Anterior cingulate cortex (tissue), 58 donors: Measurements from ENCODE around the gene EIF4H.
A peak's percentile ranks its signal among the peaks of the same experiment; 100 is the strongest.
"Not testable (repeated sequence)": the region's sequence is repeated elsewhere in the genome, so short reads cannot be mapped to it uniquely, and the experiment has no call there.

Experiments
- DNase-seq, 58 donors: peaks; one replicate each; lab custom pipeline; 2025; lab: John Stamatoyannopoulos, UW

EIF4H gene

GRCh38 chr7:74195968-74196654, 22.0 kb downstream of the EIF4H start:
- DNase-seq = peak in 47 of 58 donors; percentile 0 to 72 (median 41)

DNA sequence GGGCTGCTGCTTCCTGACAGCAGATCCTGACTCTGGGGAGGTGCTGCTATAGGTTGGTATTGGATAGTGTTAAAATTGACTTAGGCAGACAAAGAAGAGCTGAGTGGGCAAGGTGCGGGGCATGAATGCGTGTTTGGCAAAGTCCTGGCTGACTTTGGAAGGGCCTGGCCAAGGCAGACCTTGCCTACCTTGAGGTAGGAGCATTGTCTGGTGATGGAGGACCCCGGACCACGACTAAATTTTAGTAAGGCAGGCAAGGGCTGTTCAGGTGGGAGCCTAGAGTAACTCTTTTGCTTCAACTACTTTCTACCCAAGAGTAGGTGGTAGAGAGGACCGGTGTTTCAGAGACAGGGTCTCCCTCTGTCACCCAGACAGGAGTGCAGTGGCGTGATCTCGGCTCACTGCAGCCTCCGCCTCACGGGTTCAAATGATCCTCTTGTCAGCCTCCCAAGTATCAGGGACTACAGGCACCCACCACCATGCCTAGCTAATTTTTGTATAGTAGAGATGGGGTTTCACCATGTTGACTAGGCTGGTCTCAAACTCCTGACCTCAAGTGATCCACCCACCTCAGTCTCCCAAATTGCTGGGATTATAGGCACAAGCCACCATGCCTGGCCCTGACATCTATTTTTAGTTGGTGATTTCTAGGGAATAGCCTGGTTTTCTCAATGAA, 23.4 kb downstream of the EIF4H start:
- DNase-seq = no peak

GRCh38 chr7:74199551-74200355, 25.6 kb downstream of the EIF4H start:
- no peak for DNase-seq

- DNase-seq = peak in 4 of 58 donors; percentile 7 to 22 (median 13)
Observed at GRCh38 chr7:74202841-74203556, 28.8 kb downstream of the EIF4H start.

GRCh38 chr7:74203956-74204618, 29.9 kb downstream of the EIF4H start:
- DNase-seq = no peak

DNA sequence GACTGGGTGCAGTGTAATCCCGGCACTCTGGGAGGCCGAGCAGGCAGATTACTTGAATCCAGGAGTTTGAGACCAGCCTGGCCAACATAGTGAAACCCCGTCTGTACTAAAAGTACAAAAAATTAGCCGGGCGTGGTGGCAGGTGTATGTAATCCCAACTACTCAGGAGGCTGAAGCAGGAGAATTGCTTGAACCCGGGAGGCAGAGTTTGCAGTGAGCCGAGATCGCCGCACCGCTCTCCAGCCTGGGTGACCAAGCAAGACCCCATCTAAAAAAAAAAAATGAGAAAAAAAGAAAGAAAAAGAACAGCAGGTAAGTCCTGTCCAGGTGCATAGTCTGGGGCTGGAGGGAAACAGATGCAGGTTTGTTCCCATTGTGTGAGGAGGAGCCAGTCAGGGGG, 31.9 kb downstream of the EIF4H start:
- DNase-seq = not testable (repeated sequence)

GRCh38 chr7:74206589-74207120, 32.5 kb downstream of the EIF4H start:
- peak in 57 of 58 donors; percentile 18 to 92 (median 69) for DNase-seq

- no peak for DNase-seq
Observed at GRCh38 chr7:74207586-74207985, 33.4 kb downstream of the EIF4H start.

GRCh38 chr7:74208241-74208640, 34.1 kb downstream of the EIF4H start:
- not testable (repeated sequence) for DNase-seq

GRCh38 chr7:74212661-74213060, 38.5 kb downstream of the EIF4H start:
- DNase-seq = no peak

- no peak for DNase-seq
Observed at GRCh38 chr7:74214816-74215630, 40.9 kb downstream of the EIF4H start.

GRCh38 chr7:74215921-74216320, 41.8 kb downstream of the EIF4H start:
- no peak for DNase-seq

DNA sequence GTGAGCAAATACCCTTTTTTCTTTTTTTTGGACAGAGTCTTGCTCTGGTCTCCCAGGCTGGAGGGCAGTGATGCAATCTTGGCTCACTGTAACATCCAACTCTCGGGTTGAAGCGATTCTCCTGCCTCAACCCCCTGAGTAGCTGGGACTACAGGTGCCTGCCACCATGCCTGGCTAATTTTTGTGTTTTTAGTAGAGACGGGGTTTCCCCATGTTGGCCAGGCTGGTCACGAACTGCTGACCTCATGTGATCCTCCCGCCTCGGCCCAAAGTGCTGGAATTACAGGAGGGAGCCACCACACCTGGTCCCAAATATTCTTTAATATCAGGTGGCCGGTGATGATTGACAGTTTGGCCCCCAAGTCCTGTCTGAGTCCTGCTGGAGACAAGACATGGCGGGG, 42.2 kb downstream of the EIF4H start:
- no peak for DNase-seq

GRCh38 chr7:74217455-74218342, 43.5 kb downstream of the EIF4H start:
- DNase-seq = peak in 14 of 58 donors; percentile 8 to 43 (median 29)

DNA sequence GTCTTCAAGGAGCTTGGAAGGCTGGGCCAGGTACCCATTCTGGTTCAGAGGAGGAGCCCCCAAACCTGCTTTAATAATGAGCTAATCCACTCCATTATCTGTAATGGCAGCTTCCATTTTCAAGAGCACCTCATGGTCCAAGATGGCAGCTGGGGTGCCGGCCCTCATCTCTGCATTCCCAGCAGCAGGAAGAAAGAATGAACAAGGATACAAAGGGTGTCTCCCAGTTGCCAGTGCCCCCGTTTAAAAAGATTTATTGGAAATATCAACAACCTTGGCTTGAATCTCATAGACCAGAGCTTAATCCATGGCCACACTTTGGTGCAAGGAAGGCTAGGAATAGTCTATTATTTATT, 44.2 kb downstream of the EIF4H start:
- no peak for DNase-seq

DNA sequence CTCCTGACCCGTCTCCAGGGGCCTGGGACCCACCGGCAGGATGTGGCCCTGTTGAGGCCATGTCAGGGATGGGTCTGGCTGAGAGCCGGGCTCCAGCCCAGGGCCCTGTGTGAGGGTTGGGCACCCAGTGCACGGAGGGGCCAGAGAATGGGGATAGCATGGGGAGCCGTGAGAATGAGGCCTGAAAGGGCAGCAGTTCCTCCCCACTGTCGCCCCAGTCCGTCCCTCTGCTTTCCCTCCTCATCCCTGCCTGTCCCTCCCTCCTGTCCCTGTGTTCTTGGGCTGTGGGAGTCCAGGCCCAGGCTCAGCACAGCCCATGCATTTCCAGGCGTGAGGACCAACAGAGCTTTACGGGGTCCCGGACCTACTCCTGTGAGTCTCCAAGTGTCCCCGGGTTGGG, 45.3 kb downstream of the EIF4H start:
- DNase-seq = no peak

GRCh38 chr7:74220229-74220628, 46.1 kb downstream of the EIF4H start:
- no peak for DNase-seq

DNA sequence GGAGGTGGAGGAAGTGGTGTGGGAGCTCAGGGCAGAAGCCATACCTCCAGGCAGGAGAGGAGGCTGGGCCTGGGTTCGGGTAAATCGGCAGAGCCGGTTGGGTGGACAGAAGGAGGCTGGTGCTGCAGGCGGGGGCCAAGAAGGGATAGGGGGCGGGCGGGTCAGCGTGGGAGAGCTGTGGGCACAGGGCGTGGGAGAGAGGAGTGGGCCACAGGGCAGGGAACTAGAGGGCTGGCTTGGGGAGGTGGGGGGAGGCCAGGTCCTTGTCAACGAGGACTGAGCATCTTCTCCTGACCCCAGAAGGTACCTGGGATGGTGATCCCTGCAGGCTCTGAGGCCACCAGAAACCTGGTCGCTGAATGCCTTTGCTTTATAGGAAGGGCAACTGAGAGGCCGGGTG, 47.6 kb downstream of the EIF4H start:
- DNase-seq = no peak
